Endothelial cell of umbilical vein (primary cell): ENCODE measurements around the gene TMEM250. TPM values are rescaled to one million over a fixed set of nuclear protein-coding genes. Genes with fewer than 3 reads are reported as not detected.

ENCODE experiments used
- BruUV-seq: library from RNA; stranded (reverse); fragments of 400-500 nt; replicated peaks from 2 replicates; lab custom pipeline; 2021; lab: Mats Ljungman, UMichigan
- CTCF ChIA-PET: fragments of 300-600, 350-600 bp; sonication (Branson Sonifier 250); formaldehyde crosslinking; loops from one replicate; lab custom pipeline; 2021; ENCODE audit warnings: antibody characterized with exemption, inconsistent platforms; lab: Charles Lee
- POLR2A ChIA-PET: fragments of 300-600, 350-600 bp; sonication (Branson Sonifier 250); formaldehyde crosslinking; loops from one replicate; lab custom pipeline; 2021; ENCODE audit warnings: antibody characterized with exemption, inconsistent platforms; lab: Charles Lee
- DNase-seq: peaks from one replicate; pipeline ENCODE4 v3.0.0-alpha.2; 2011; ENCODE audit warnings: low read depth, low spot score
- FAIRE-seq: peaks from 2 replicates; lab custom pipeline; 2011; peaks lifted over from hg19 to GRCh38; lab: Jason Lieb, UNC
- H2AFZ ChIP-seq: 2 replicates; pipeline ENCODE4 v1.6.0; 2012; ENCODE audit warnings: low read depth, low read length, control low read depth, inconsistent platforms
- H3K27ac ChIP-seq: 2 replicates; pipeline ENCODE4 v1.5.1; 2011; ENCODE audit warnings: low read depth, mild to moderate bottlenecking, control low read depth, low read length, moderate library complexity; ENCODE audit not compliant: insufficient read depth
- H3K27me3 ChIP-seq, 2 experiments: 2 replicates each; pipeline versions ENCODE4 v1.6.0 to v1.6.1; 2011; ENCODE audit warnings: low read length in 2 of 2, mixed read lengths in 1 of 2; ENCODE audit not compliant: control insufficient read depth in 2 of 2, insufficient read depth in 2 of 2
- H3K36me3 ChIP-seq, 2 experiments: 2 replicates in 1 of 2; 3 replicates in 1 of 2; pipeline ENCODE4 v1.5.1; 2011; ENCODE audit warnings: low read length in 2 of 2, mild to moderate bottlenecking in 1 of 2, moderate library complexity in 1 of 2; ENCODE audit not compliant: control insufficient read depth in 2 of 2, insufficient read depth in 2 of 2; ENCODE audit errors: extremely low read depth in 1 of 2
- H3K4me1 ChIP-seq: 3 replicates; pipeline ENCODE4 v1.5.1; 2011; ENCODE audit warnings: mild to moderate bottlenecking, low read length; ENCODE audit not compliant: control insufficient read depth, insufficient read depth; ENCODE audit errors: extremely low read depth
- H3K4me2 ChIP-seq: 2 replicates; pipeline ENCODE4 v1.6.1; 2011; ENCODE audit warnings: low read length, control low read depth, mixed read lengths; ENCODE audit not compliant: insufficient read depth
- H3K4me3 ChIP-seq, 3 experiments: fragments of 200-600 bp in 1 of 3; sonication (generic), shearing (Covaris generic) in 1 of 3; replicated peaks in 1 of 3; 2 replicates each; pipeline ENCODE4 v1.5.1; 2011 to 2016; ENCODE audit warnings: control low read depth in 3 of 3, low read length in 3 of 3, mild to moderate bottlenecking in 2 of 3, inconsistent platforms in 1 of 3, low read depth in 1 of 3, moderate library complexity in 1 of 3; ENCODE audit not compliant: insufficient read depth in 1 of 3
- H3K79me2 ChIP-seq: 2 replicates; pipeline ENCODE4 v1.6.0; 2012; ENCODE audit warnings: low read length, inconsistent platforms; ENCODE audit not compliant: control insufficient read depth, insufficient read depth
- H3K9ac ChIP-seq: replicated peaks from 2 replicates; pipeline ENCODE3; 2011; ENCODE audit warnings: low read length, control low read depth; ENCODE audit not compliant: insufficient read depth; ENCODE audit errors: extremely low read depth
- H3K9me1 ChIP-seq: replicated peaks from 3 replicates; pipeline ENCODE4 v1.6.0; 2011; ENCODE audit warnings: mild to moderate bottlenecking, low read length; ENCODE audit not compliant: control insufficient read depth, insufficient read depth; ENCODE audit errors: extremely low read depth
- H3K9me3 ChIP-seq: replicated peaks from 2 replicates; pipeline ENCODE4 v1.5.1; 2012; ENCODE audit warnings: low read length, inconsistent platforms; ENCODE audit not compliant: control insufficient read depth, insufficient read depth
- H4K20me1 ChIP-seq: replicated peaks from 2 replicates; pipeline ENCODE3; 2011; ENCODE audit warnings: mild to moderate bottlenecking, low read length; ENCODE audit not compliant: control insufficient read depth, insufficient read depth; ENCODE audit errors: extremely low read depth
- CTCF ChIP-seq, 2 donors: IDR thresholded peaks; 1 replicate in 1 of 2; 2 replicates in 1 of 2; pipeline ENCODE4 v1.5.1; 2011; ENCODE audit warnings: low read length in 2 of 2, mild to moderate bottlenecking in 2 of 2, moderate library complexity in 2 of 2, control low read depth in 1 of 2, inconsistent platforms in 1 of 2, low read depth in 1 of 2; ENCODE audit not compliant: insufficient read depth in 1 of 2; ENCODE audit errors: extremely low read depth in 1 of 2
- EZH2 ChIP-seq: IDR thresholded peaks from 2 replicates; pipeline ENCODE4 v1.6.1; 2012; ENCODE audit warnings: borderline replicate concordance, low read depth, mild to moderate bottlenecking, moderate library complexity, low read length, inconsistent platforms; ENCODE audit not compliant: severe bottlenecking
- GATA2 ChIP-seq: IDR thresholded peaks from 2 replicates; pipeline ENCODE4 v1.7.0; 2011; ENCODE audit warnings: low read depth, mild to moderate bottlenecking, moderate library complexity, mixed read lengths, low read length; ENCODE audit not compliant: insufficient read length, insufficient read depth
- JUN ChIP-seq: IDR thresholded peaks from 2 replicates; pipeline ENCODE4 v1.6.1; 2011; ENCODE audit warnings: borderline replicate concordance, low read depth; ENCODE audit not compliant: insufficient read length, insufficient read depth
- MYC ChIP-seq: IDR thresholded peaks from one replicate; pipeline ENCODE4 v1.6.1; 2011; ENCODE audit warnings: mild to moderate bottlenecking, low read depth, low read length
- POLR2A ChIP-seq: IDR thresholded peaks from 2 replicates; pipeline ENCODE4 v1.6.1; 2012; ENCODE audit warnings: low read depth, mild to moderate bottlenecking, control low read depth, low read length
- dilution Hi-C: fragments of 300-500 bp; cut with MboI; formaldehyde crosslinking; loops from one replicate; pipeline ENCODE4 v1.15.0; 2019; ENCODE audit warnings: low sequenced_read_pairs; ENCODE audit not compliant: extremely low pct_ligation_motif_present
- intact Hi-C: fragments of 100-400 bp; cut with micrococcal nuclease; formaldehyde crosslinking; loops from one replicate; pipeline ENCODE4 v1.10.0; 2022
- polyA plus RNA-seq, 4 experiments: library from polyadenylated mRNA; depleted of rRNA in 3 of 4; stranded (reverse) in 3 of 4; unstranded in 1 of 4; fragments of >200 nt; gene quantifications; 2 replicates each; pipeline versions ENCODE4 v1.2.1 to v1.2.3, GENCODE V29; 2011 to 2012; ENCODE audit warnings: missing spikeins in 1 of 4
- total RNA-seq: library from RNA; stranded (reverse); gene quantifications from 2 replicates; pipeline ENCODE4 v1.2.3, GENCODE V29; 2021

The TMEM250 gene
- total and polyA plus RNA-seq, 2 donors (not counting 3 experiments of a cell fraction or from before 2014, with no cell fraction given), result 24.9 to 49.9 TPM

DNA sequence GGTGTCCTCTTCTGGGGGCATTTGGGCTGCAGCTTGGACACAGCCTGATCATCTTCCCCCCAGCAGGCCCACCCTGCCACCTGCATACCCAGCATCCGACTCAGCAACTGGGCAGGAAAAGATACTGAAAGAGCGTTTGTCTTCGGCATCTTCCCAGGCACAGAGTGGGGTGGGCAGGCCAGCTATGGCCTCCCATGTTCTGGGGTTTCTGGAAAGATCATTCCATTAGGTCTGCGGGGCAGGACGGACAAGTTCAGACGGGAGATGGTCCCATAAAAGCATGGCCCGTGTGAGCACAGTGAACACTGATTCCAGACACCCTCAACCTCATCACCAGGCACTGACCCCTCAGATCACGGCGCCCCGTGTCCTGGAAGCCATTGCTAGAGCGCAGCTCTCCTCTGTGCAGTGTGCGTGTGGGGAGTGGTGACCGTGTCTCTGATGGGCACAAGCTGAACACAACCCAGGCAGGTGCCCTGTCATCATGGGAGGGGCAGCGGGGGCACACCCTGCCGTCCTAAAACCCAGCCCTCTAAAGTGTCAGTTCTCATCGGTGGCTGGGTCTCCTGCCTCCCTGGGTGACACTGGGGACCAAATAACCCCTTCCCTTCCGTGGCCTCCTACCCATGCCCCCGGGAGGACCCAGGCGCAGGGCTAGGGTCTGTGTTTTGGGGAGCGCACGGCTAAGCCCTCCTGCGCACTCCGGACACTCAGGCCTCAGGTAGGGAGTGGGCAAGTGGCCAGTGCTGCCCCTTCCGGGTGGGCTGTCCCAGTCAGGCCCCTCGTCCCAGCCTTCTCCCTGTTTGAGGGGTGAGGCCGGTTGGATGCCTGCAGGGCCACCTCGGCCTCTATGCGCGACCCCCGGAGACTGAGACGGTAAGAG lies 13.2 kb upstream of the TMEM250 start:
- Histone ChIP-seq H3K9me1 (no peaks in the 10 kb centered on the region), H3K9me3 (no peaks in the 10 kb centered on the region), H3K4me2 (no peak overlapping the region), H3K4me3 (no peak overlapping the region), H3K9ac (no peak overlapping the region), H3K4me1 (peaks cover 4% of the 10 kb centered on the region), H3K27ac (no peak overlapping the region), H3K79me2 (no peaks in the 10 kb centered on the region), H3K27me3 (peaks cover 26 to 30% of the 10 kb centered on the region in 2 experiments), H3K36me3 (no peaks in the 10 kb centered on the region), H2AFZ (no peak overlapping the region), H4K20me1 (no peaks in the 10 kb centered on the region)
- no peak for FAIRE-seq
- ChIA-PET POLR2A (no interaction called here), CTCF (interaction anchor here (0.5 to 2.3 kb wide), 6 partner anchors 8 to 165 kb away, joined by 3 to 24 read pairs (median 6); no protein-coding TSS in a partner anchor)
- intact Hi-C loops, result no loop called here
- DNase-seq, result no peak
- dilution Hi-C loops, result no loop called here
- no TSS peak for BruUV-seq
- no peak for TF ChIP-seq MYC
- no peak for TF ChIP-seq JUN
- TF ChIP-seq EZH2, result peak; percentile 16
- no peak for TF ChIP-seq POLR2A

DNA sequence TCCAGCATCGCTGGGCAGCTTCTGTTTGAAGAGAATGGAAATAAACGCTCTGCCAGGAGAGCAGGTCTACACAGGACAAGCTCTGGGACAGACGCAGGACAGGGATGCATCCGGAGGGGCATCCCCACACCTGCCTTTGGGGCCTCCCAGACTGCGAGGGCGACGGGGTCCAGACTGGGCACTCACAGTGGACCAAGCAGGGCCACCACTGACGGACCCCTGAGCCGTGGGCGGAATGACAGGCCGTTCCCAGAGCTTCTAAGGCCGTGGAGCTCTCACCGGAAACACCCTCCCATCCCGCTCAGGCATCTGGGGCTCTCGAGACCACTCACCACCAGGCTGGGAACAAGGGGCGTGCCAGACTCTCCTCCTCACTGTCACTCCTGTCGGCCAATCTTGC lies 10.5 kb upstream of the TMEM250 start:
- H3K27me3 ChIP-seq, result peaks cover 24 to 26% of the 10 kb centered on the region in 2 experiments
- BruUV-seq, result no TSS peak
- no peak overlapping the region for H3K27ac ChIP-seq
- no peaks in the 10 kb centered on the region for H3K36me3 ChIP-seq
- TF ChIP-seq POLR2A, result no peak
- TF ChIP-seq GATA2, result no peak
- TF ChIP-seq JUN, result no peak
- no peak for TF ChIP-seq EZH2
- no peak for TF ChIP-seq CTCF (IDR thresholded peaks at IDR 0.05; ENCODE audit: extremely low read depth in 1 of 2, insufficient read depth in 1 of 2, low read depth in 1 of 2, low read length in 2 of 2)
- no peaks in the 10 kb centered on the region for H3K9me3 ChIP-seq
- dilution Hi-C loops (no loop called here), intact Hi-C loops (no loop called here)
- peaks cover 4% of the 10 kb centered on the region for H3K4me1 ChIP-seq
- FAIRE-seq, result no peak
- no peaks in the 10 kb centered on the region for H4K20me1 ChIP-seq
- ChIA-PET POLR2A (no interaction called here), CTCF (interaction anchor here (0.9 to 2.6 kb wide), 6 partner anchors 9 to 162 kb away, joined by 3 to 9 read pairs (median 5); no protein-coding TSS in a partner anchor)
- no peak overlapping the region for H3K9ac ChIP-seq
- no peaks in the 10 kb centered on the region for H3K9me1 ChIP-seq
- no peaks in the 10 kb centered on the region for H3K79me2 ChIP-seq
- no peak overlapping the region for H2AFZ ChIP-seq
- no peak overlapping the region for H3K4me3 ChIP-seq
- DNase-seq, result no peak
- no peak overlapping the region for H3K4me2 ChIP-seq
